SU-DHL-6 (cell line): Measurements from ENCODE around the gene TAF6L.

ENCODE experiments used
- EZH2phosphoT487 ChIP-seq: fragments of 200-600 bp; sonication (generic), shearing (Covaris generic); conservative IDR thresholded peaks from 2 replicates; pipeline ENCODE4 v1.6.1; 2018; ENCODE audit warnings: mild to moderate bottlenecking, antibody characterized with exemption, low read length, moderate library complexity, mixed read lengths
- TF ChIP-seq, protein P1 (sequence below): fragments of 200-600 bp; sonication (generic); IDR thresholded peaks from one replicate; pipeline ENCODE4 v1.5.1; 2017; ENCODE audit warnings: antibody characterized with exemption, mild to moderate bottlenecking, low read length, moderate library complexity; ENCODE audit not compliant: insufficient read depth, poor library complexity, severe bottlenecking

DNA sequence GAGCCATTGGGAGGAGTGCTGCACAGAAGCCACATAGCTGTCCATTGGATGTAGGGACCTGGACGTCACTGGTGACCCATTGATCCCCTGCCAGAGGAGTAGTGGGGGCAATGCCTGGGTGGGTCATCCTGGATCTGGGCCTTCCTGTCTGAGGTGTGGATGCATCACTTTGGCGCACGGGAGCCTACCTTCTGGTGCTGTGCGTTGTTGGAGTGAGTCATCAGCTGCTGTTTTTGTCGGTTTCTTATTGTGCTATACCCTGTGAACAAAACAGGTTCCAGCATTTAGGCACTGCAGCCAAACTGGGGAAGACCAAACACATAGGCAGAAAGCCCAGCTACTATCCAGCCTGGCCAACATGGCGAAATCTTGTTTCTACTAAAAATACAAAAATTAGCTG, 3.2 kb downstream of the TAF6L start:
- TF ChIP-seq, protein P1, sequence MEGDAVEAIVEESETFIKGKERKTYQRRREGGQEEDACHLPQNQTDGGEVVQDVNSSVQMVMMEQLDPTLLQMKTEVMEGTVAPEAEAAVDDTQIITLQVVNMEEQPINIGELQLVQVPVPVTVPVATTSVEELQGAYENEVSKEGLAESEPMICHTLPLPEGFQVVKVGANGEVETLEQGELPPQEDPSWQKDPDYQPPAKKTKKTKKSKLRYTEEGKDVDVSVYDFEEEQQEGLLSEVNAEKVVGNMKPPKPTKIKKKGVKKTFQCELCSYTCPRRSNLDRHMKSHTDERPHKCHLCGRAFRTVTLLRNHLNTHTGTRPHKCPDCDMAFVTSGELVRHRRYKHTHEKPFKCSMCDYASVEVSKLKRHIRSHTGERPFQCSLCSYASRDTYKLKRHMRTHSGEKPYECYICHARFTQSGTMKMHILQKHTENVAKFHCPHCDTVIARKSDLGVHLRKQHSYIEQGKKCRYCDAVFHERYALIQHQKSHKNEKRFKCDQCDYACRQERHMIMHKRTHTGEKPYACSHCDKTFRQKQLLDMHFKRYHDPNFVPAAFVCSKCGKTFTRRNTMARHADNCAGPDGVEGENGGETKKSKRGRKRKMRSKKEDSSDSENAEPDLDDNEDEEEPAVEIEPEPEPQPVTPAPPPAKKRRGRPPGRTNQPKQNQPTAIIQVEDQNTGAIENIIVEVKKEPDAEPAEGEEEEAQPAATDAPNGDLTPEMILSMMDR = no peak
- TF ChIP-seq EZH2phosphoT487 = no peak
